HCT116 (cell line): ENCODE measurements around the gene MYO3B. TPM values are rescaled to one million over a fixed set of nuclear protein-coding genes. Genes with fewer than 3 reads are reported as not detected.

Source experiments
- ATAC-seq: fragments of 200-7000 bp; cut with Tn5 transposase; 2 replicates; pipeline ENCODE4 v1.9.1; 2020; ENCODE audit warnings: mild to moderate bottlenecking, moderate library complexity
- BruUV-seq: library from RNA; stranded (reverse); fragments of 400-500 nt; replicated peaks from 2 replicates; lab custom pipeline; 2021; lab: Mats Ljungman, UMichigan
- CTCF ChIA-PET: fragments of 300-600 bp; sonication (Branson Sonifier 250); formaldehyde crosslinking; loops from one replicate; lab custom pipeline; 2021; ENCODE audit warnings: antibody characterized with exemption; lab: Charles Lee
- POLR2A ChIA-PET: fragments of 300-600, 350-600 bp; sonication (Branson Sonifier 250); formaldehyde crosslinking; loops from one replicate; lab custom pipeline; 2021; ENCODE audit warnings: antibody characterized with exemption; lab: Charles Lee
- RAD21 ChIA-PET, 2 experiments: fragments of 300-600 bp; sonication (Branson Sonifier 250); formaldehyde crosslinking; loops; one replicate each; lab custom pipeline; 2023; ENCODE audit warnings: low total read pairs in 2 of 2; ENCODE audit not compliant: uncharacterized antibody in 2 of 2, unreplicated experiment in 2 of 2, low non-redundant PET in 1 of 2; lab: Charles Lee
- DNase-seq: peaks from one replicate; pipeline ENCODE4 v3.0.0-alpha.2; 2010; ENCODE audit warnings: low read depth, low spot score
- H2AFZ ChIP-seq: fragments of 200-600 bp; shearing (Covaris generic), sonication (generic); 2 replicates; pipeline ENCODE4 v1.6.1; 2017; ENCODE audit warnings: low read depth, mixed run types, mixed read lengths, antibody characterized with exemption, low read length; ENCODE audit not compliant: poor library complexity, severe bottlenecking
- H3K27ac ChIP-seq: 2 replicates; pipeline ENCODE4 v1.5.1; 2012; ENCODE audit warnings: low read depth, low read length
- H3K27me3 ChIP-seq: fragments of 200-600 bp; sonication (generic); 2 replicates; pipeline ENCODE4 v1.6.1; 2016; ENCODE audit warnings: mixed run types, low read length, mixed read lengths; ENCODE audit not compliant: insufficient read depth
- H3K36me3 ChIP-seq, 2 experiments: fragments of 200-500 bp in 1 of 2; fragments of 200-600 bp in 1 of 2; sonication (Bioruptor generic) in 1 of 2; sonication (generic) in 1 of 2; 2 replicates each; pipeline versions ENCODE4 v1.5.1 to v1.6.1; 2014 to 2016; ENCODE audit warnings: low read length in 2 of 2, inconsistent platforms in 1 of 2, mixed read lengths in 1 of 2, mixed run types in 1 of 2; ENCODE audit not compliant: insufficient read depth in 2 of 2, control insufficient read depth in 1 of 2
- H3K4me1 ChIP-seq, 2 experiments: fragments of 200-600 bp in 1 of 2; sonication (generic) in 1 of 2; 2 replicates each; pipeline versions ENCODE4 v1.5.1 to v1.6.1; 2012 to 2017; ENCODE audit warnings: low read length in 2 of 2, inconsistent platforms in 1 of 2, mild to moderate bottlenecking in 1 of 2, mixed read lengths in 1 of 2, mixed run types in 1 of 2, moderate library complexity in 1 of 2; ENCODE audit not compliant: insufficient read depth in 2 of 2, control insufficient read depth in 1 of 2
- H3K4me2 ChIP-seq: fragments of 200-600 bp; sonication (generic); 2 replicates; pipeline ENCODE4 v1.6.1; 2017; ENCODE audit warnings: mixed run types, low read length, mixed read lengths
- H3K4me3 ChIP-seq, 2 experiments: fragments of 200-600 bp in 1 of 2; sonication (generic) in 1 of 2; replicated peaks in 1 of 2; 2 replicates each; pipeline ENCODE4 v1.5.1; 2011 to 2016; ENCODE audit warnings: low read length in 2 of 2, control low read depth in 1 of 2, low read depth in 1 of 2, mild to moderate bottlenecking in 1 of 2, mixed read lengths in 1 of 2, mixed run types in 1 of 2
- H3K79me2 ChIP-seq: fragments of 200-600 bp; sonication (generic); 2 replicates; pipeline ENCODE4 v1.6.1; 2017; ENCODE audit warnings: mild to moderate bottlenecking, mixed run types, low read length, moderate library complexity, mixed read lengths; ENCODE audit not compliant: insufficient read depth
- H3K9ac ChIP-seq: fragments of 200-600 bp; sonication (generic); 2 replicates; pipeline ENCODE4 v1.6.1; 2016; ENCODE audit warnings: low read length, mixed read lengths
- H3K9me2 ChIP-seq: fragments of 200-600 bp; sonication (generic), shearing (Covaris generic); 2 replicates; pipeline ENCODE4 v1.6.1; 2017; ENCODE audit warnings: mixed run types, mild to moderate bottlenecking, moderate library complexity; ENCODE audit not compliant: insufficient read depth
- H3K9me3 ChIP-seq, 2 experiments: fragments of 200-500 bp in 1 of 2; fragments of 200-600 bp in 1 of 2; sonication (Bioruptor generic) in 1 of 2; sonication (generic) in 1 of 2; 2 replicates each; pipeline ENCODE4 v1.6.1; 2014 to 2017; ENCODE audit warnings: low read length in 2 of 2, mixed read lengths in 2 of 2, inconsistent platforms in 1 of 2, low read depth in 1 of 2, mild to moderate bottlenecking in 1 of 2, mixed run types in 1 of 2, moderate library complexity in 1 of 2; ENCODE audit not compliant: control insufficient read depth in 1 of 2, insufficient read depth in 1 of 2
- H4K20me1 ChIP-seq: fragments of 200-600 bp; sonication (generic), shearing (Covaris generic); 2 replicates; pipeline ENCODE4 v1.6.1; 2017; ENCODE audit warnings: mixed run types, mild to moderate bottlenecking, moderate library complexity; ENCODE audit not compliant: insufficient read depth
- ATF3 ChIP-seq: IDR thresholded peaks from 2 replicates; pipeline ENCODE4 v1.6.1; 2012
- CBX3 ChIP-seq: IDR thresholded peaks from 2 replicates; pipeline ENCODE4 v1.6.1; 2012; ENCODE audit warnings: low read depth
- CEBPB ChIP-seq: IDR thresholded peaks from 2 replicates; pipeline ENCODE4 v1.6.1; 2012; ENCODE audit warnings: low read depth
- CTCF ChIP-seq, 3 experiments: fragments of 200-600 bp in 1 of 3; sonication (generic) in 1 of 3; IDR thresholded peaks in 2 of 3; conservative IDR thresholded peaks in 1 of 3; 2 replicates each; pipeline ENCODE4 v1.5.1; 2012 to 2017; ENCODE audit warnings: low read depth in 2 of 3, low read length in 2 of 3, antibody characterized with exemption in 1 of 3, borderline replicate concordance in 1 of 3, control low read depth in 1 of 3, mild to moderate bottlenecking in 1 of 3, mixed read lengths in 1 of 3, mixed run types in 1 of 3, moderate library complexity in 1 of 3; ENCODE audit not compliant: insufficient read depth in 1 of 3
- EGR1 ChIP-seq: IDR thresholded peaks from 2 replicates; pipeline ENCODE4 v1.6.1; 2012; ENCODE audit warnings: low read depth
- ELF1 ChIP-seq: IDR thresholded peaks from 2 replicates; pipeline ENCODE4 v1.6.1; 2012; ENCODE audit warnings: low read depth, borderline replicate concordance
- EZH2 ChIP-seq: fragments of 200-600 bp; sonication (generic); IDR thresholded peaks from 2 replicates; pipeline ENCODE4 v1.6.1; 2017; ENCODE audit warnings: antibody characterized with exemption, mixed run types
- EZH2phosphoT487 ChIP-seq: fragments of 200-600 bp; IDR thresholded peaks from 2 replicates; pipeline ENCODE4 v1.6.1; 2018; ENCODE audit warnings: antibody characterized with exemption, borderline replicate concordance
- FOSL1 ChIP-seq: IDR thresholded peaks from 2 replicates; pipeline ENCODE4 v1.6.1; 2012; ENCODE audit warnings: low read depth
- POLR2A ChIP-seq: IDR thresholded peaks from 2 replicates; pipeline ENCODE4 v1.7.0; 2011; ENCODE audit warnings: borderline replicate concordance; ENCODE audit not compliant: insufficient read depth, insufficient read length; ENCODE audit errors: extremely low read depth
- POLR2AphosphoS5 ChIP-seq: IDR thresholded peaks from 2 replicates; pipeline ENCODE4 v1.6.1; 2011; ENCODE audit warnings: mild to moderate bottlenecking, low read depth, low read length, moderate library complexity
- RAD21 ChIP-seq: IDR thresholded peaks from 2 replicates; pipeline ENCODE4 v1.6.1; 2012; ENCODE audit warnings: low read depth, mild to moderate bottlenecking
- TCF7L2 ChIP-seq: IDR thresholded peaks from 2 replicates; pipeline ENCODE4 v1.7.0; 2011; ENCODE audit warnings: borderline replicate concordance, inconsistent platforms; ENCODE audit not compliant: insufficient read depth, insufficient read length; ENCODE audit errors: extremely low read depth
- ZFX ChIP-seq: fragments of 450-650 bp; IDR thresholded peaks from 2 replicates; pipeline ENCODE4 v1.6.1; 2017
- intact Hi-C: fragments of 100-400 bp; cut with micrococcal nuclease; formaldehyde crosslinking; loops from 2 replicates; pipeline ENCODE4 v1.10.0; 2022
- total RNA-seq: library from RNA; stranded (reverse); gene quantifications from one replicate; pipeline ENCODE4 v1.2.1, GENCODE V29; 2021; ENCODE audit not compliant: unreplicated experiment
- TF ChIP-seq, protein P1 (sequence below): IDR thresholded peaks from 2 replicates; pipeline ENCODE4 v1.6.1; 2012; ENCODE audit warnings: low read depth
- TF ChIP-seq, protein P2 (sequence below): IDR thresholded peaks from 2 replicates; pipeline ENCODE4 v1.6.1; 2011; ENCODE audit warnings: mild to moderate bottlenecking, low read length, moderate library complexity; ENCODE audit not compliant: insufficient replicate concordance; ENCODE audit errors: extremely low read depth

The MYO3B gene
- total RNA-seq, 1 experiment from 2014 or later: not detected

- RAD21 ChIA-PET: no interaction called here
Measured at GRCh38 chr2:170212625-170213280, 34.8 kb downstream of the MYO3B start.

More at GRCh38 chr2:170212625-170213280, 34.8 kb downstream of the MYO3B start:
- H3K36me3 ChIP-seq: no peaks in the 10 kb centered on the region
- no peaks in the 10 kb centered on the region for H3K4me1 ChIP-seq
- CTCF ChIA-PET: no interaction called here
- intact Hi-C loops: no loop called here
- no peaks in the 10 kb centered on the region for H3K27me3 ChIP-seq
- H3K4me2 ChIP-seq: no peak overlapping the region
- no peaks in the 10 kb centered on the region for H3K9me3 ChIP-seq
- H3K9me2 ChIP-seq: no peaks in the 10 kb centered on the region
- ATAC-seq (no peak), DNase-seq (no peak)
- H2AFZ ChIP-seq: no peak overlapping the region
- H3K9ac ChIP-seq: no peak overlapping the region
- H3K79me2 ChIP-seq: no peaks in the 10 kb centered on the region
- H3K4me3 ChIP-seq: no peak overlapping the region
- H4K20me1 ChIP-seq: no peaks in the 10 kb centered on the region
- TF ChIP-seq ELF1 (no peak), FOSL1 (no peak), TCF7L2 (no peak), CTCF (IDR thresholded peaks at IDR 0.05 in 2 of 3, conservative IDR thresholded peaks at IDR 0.05 in 1 of 3; ENCODE audit: borderline replicate concordance in 1 of 3, insufficient read depth in 1 of 3, low read depth in 2 of 3, low read length in 2 of 3) (no peak), ATF3 (no peak), CBX3 (no peak), EGR1 (no peak), RAD21 (no peak), EZH2phosphoT487 (no peak), EZH2 (no peak), POLR2A (no peak), CEBPB (no peak), POLR2AphosphoS5 (no peak), ZFX (no peak)
- TF ChIP-seq, protein P1, sequence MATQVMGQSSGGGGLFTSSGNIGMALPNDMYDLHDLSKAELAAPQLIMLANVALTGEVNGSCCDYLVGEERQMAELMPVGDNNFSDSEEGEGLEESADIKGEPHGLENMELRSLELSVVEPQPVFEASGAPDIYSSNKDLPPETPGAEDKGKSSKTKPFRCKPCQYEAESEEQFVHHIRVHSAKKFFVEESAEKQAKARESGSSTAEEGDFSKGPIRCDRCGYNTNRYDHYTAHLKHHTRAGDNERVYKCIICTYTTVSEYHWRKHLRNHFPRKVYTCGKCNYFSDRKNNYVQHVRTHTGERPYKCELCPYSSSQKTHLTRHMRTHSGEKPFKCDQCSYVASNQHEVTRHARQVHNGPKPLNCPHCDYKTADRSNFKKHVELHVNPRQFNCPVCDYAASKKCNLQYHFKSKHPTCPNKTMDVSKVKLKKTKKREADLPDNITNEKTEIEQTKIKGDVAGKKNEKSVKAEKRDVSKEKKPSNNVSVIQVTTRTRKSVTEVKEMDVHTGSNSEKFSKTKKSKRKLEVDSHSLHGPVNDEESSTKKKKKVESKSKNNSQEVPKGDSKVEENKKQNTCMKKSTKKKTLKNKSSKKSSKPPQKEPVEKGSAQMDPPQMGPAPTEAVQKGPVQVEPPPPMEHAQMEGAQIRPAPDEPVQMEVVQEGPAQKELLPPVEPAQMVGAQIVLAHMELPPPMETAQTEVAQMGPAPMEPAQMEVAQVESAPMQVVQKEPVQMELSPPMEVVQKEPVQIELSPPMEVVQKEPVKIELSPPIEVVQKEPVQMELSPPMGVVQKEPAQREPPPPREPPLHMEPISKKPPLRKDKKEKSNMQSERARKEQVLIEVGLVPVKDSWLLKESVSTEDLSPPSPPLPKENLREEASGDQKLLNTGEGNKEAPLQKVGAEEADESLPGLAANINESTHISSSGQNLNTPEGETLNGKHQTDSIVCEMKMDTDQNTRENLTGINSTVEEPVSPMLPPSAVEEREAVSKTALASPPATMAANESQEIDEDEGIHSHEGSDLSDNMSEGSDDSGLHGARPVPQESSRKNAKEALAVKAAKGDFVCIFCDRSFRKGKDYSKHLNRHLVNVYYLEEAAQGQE: no peak
- TF ChIP-seq, protein P2, sequence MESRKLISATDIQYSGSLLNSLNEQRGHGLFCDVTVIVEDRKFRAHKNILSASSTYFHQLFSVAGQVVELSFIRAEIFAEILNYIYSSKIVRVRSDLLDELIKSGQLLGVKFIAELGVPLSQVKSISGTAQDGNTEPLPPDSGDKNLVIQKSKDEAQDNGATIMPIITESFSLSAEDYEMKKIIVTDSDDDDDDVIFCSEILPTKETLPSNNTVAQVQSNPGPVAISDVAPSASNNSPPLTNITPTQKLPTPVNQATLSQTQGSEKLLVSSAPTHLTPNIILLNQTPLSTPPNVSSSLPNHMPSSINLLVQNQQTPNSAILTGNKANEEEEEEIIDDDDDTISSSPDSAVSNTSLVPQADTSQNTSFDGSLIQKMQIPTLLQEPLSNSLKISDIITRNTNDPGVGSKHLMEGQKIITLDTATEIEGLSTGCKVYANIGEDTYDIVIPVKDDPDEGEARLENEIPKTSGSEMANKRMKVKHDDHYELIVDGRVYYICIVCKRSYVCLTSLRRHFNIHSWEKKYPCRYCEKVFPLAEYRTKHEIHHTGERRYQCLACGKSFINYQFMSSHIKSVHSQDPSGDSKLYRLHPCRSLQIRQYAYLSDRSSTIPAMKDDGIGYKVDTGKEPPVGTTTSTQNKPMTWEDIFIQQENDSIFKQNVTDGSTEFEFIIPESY: no peak
- no TSS peak for BruUV-seq
- H3K27ac ChIP-seq: no peak overlapping the region
- POLR2A ChIA-PET: no interaction called here
